Endothelial cell of umbilical vein (primary cell): ENCODE results near the gene TERT.

Experiments
- POLR2A ChIP-seq: IDR thresholded peaks from 2 replicates; pipeline ENCODE4 v1.6.1; 2012; ENCODE audit warnings: low read depth, mild to moderate bottlenecking, control low read depth, low read length
- TF ChIP-seq, protein P1 (sequence below), 2 donors: IDR thresholded peaks; 1 replicate in 1 of 2; 2 replicates in 1 of 2; pipeline ENCODE4 v1.5.1; 2011; ENCODE audit warnings: low read length in 2 of 2, mild to moderate bottlenecking in 2 of 2, moderate library complexity in 2 of 2, control low read depth in 1 of 2, inconsistent platforms in 1 of 2, low read depth in 1 of 2; ENCODE audit not compliant: insufficient read depth in 1 of 2; ENCODE audit errors: extremely low read depth in 1 of 2

DNA sequence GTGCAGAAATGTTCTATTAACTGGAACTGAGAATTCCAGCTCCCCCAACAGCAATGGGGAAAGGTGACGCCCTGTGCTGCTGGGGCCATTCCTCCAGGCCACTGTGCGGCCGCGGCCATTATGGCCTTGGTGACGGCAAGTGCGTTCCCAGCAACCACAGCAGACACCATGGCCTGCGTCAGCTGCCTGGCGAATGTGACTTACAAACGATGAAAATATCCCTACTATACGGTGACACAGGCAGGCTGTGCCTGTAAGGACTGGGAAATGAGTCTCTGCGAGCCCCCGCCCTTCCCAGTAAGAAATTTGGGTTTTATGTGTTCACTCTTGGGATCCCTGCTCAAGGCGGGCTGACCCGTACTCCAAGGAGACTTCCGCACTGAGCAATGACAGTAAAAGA lies 29.4 kb upstream of the TERT start:
- TF ChIP-seq, protein P1, sequence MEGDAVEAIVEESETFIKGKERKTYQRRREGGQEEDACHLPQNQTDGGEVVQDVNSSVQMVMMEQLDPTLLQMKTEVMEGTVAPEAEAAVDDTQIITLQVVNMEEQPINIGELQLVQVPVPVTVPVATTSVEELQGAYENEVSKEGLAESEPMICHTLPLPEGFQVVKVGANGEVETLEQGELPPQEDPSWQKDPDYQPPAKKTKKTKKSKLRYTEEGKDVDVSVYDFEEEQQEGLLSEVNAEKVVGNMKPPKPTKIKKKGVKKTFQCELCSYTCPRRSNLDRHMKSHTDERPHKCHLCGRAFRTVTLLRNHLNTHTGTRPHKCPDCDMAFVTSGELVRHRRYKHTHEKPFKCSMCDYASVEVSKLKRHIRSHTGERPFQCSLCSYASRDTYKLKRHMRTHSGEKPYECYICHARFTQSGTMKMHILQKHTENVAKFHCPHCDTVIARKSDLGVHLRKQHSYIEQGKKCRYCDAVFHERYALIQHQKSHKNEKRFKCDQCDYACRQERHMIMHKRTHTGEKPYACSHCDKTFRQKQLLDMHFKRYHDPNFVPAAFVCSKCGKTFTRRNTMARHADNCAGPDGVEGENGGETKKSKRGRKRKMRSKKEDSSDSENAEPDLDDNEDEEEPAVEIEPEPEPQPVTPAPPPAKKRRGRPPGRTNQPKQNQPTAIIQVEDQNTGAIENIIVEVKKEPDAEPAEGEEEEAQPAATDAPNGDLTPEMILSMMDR (IDR thresholded peaks at IDR 0.05; ENCODE audit: extremely low read depth in 1 of 2, insufficient read depth in 1 of 2, low read depth in 1 of 2, low read length in 2 of 2), result no peak
- TF ChIP-seq POLR2A, result no peak
